Tibial artery (tissue), 4 donors: ENCODE measurements around the gene TFB2M.

Experiments used
- DNase-seq, 2 donors: peaks; one replicate each; pipeline ENCODE4 v3.0.0-alpha.2; 2019
- H3K27ac ChIP-seq, 2 donors: fragments of 200-600 bp; sonication (generic) in 1 of 2; 1 replicate in 1 of 2; 2 replicates in 1 of 2; pipeline ENCODE4 v1.5.1; 2018 to 2019; ENCODE audit warnings: mild to moderate bottlenecking in 1 of 2
- H3K27me3 ChIP-seq, 2 donors: fragments of 200-600 bp; sonication (generic) in 1 of 2; one replicate each; pipeline versions ENCODE4 v1.5.1 to v1.6.0; 2016 to 2019
- H3K36me3 ChIP-seq, 3 donors: fragments of 200-600 bp; sonication (generic) in 2 of 3; one replicate each; pipeline ENCODE4 v1.5.1; 2016 to 2019; ENCODE audit warnings: mild to moderate bottlenecking in 2 of 3
- H3K4me1 ChIP-seq, 4 donors: fragments of 200-600 bp; sonication (generic) in 2 of 4; 1 replicate in 3 of 4; 2 replicates in 1 of 4; pipeline ENCODE4 v1.5.1; 2016 to 2019
- H3K4me3 ChIP-seq, 2 donors: fragments of 200-600 bp; sonication (generic) in 1 of 2; 1 replicate in 1 of 2; 2 replicates in 1 of 2; pipeline ENCODE4 v1.5.1; 2018 to 2019; ENCODE audit warnings: mild to moderate bottlenecking in 2 of 2
- H3K9me3 ChIP-seq, 3 donors: fragments of 200-600 bp; sonication (generic) in 1 of 3; one replicate each; pipeline ENCODE4 v1.5.1; 2016 to 2019
- CTCF ChIP-seq, 2 experiments: fragments of 200-600 bp in 1 of 2; fragments of 450-650 bp in 1 of 2; IDR thresholded peaks; one replicate each; pipeline ENCODE4 v1.5.1; 2017 to 2019; ENCODE audit warnings: antibody characterized with exemption in 2 of 2, mild to moderate bottlenecking in 1 of 2, moderate library complexity in 1 of 2
- intact Hi-C: fragments of 100-400 bp; cut with DNase I; formaldehyde crosslinking; loops from one replicate; pipeline ENCODE4 v1.15.0; 2023; ENCODE audit warnings: low total_unique reads

TFB2M gene

GRCh38 chr1:246506367-246506673, 59.7 kb downstream of the TFB2M start:
- TF ChIP-seq CTCF (IDR thresholded peaks at IDR 0.05) = no peak
- intact Hi-C loops = loop anchor here (10.0 kb wide), 1 partner anchor 58 kb away; the partner anchor contains the start of genes CNST and TFB2M
- no peak for DNase-seq
- H3K4me3 ChIP-seq = peak overlapping the region; percentile 91 to 95
- peaks cover 0 to 13% (median 9%) of the 10 kb centered on the region in 4 donors for H3K4me1 ChIP-seq
- H3K9me3 ChIP-seq = no peaks in the 10 kb centered on the region
- H3K36me3 ChIP-seq = no peaks in the 10 kb centered on the region
- H3K27ac ChIP-seq = no peak overlapping the region
- H3K27me3 ChIP-seq = no peaks in the 10 kb centered on the region

- intact Hi-C loops = loop anchor here (10.0 kb wide), 1 partner anchor 61 kb away; the partner anchor contains the start of genes CNST and TFB2M
- Histone ChIP-seq H3K9me3 (no peaks in the 10 kb centered on the region), H3K36me3 (no peaks in the 10 kb centered on the region), H3K4me3 (no peak overlapping the region), H3K4me1 (peaks cover 0 to 13% (median 9%) of the 10 kb centered on the region in 4 donors), H3K27ac (no peak overlapping the region), H3K27me3 (no peaks in the 10 kb centered on the region)
- no peak for DNase-seq
- TF ChIP-seq CTCF (IDR thresholded peaks at IDR 0.05) = no peak
These were observed 62.7 kb downstream of the TFB2M start for GRCh38 chr1:246503341-246503740.

GRCh38 chr1:246497331-246497915, 68.6 kb downstream of the TFB2M start:
- H3K27ac ChIP-seq = no peak overlapping the region
- no peaks in the 10 kb centered on the region for H3K9me3 ChIP-seq
- H3K27me3 ChIP-seq = no peaks in the 10 kb centered on the region
- no peak for DNase-seq
- H3K4me1 ChIP-seq = no peaks in the 10 kb centered on the region
- intact Hi-C loops = loop anchor here (5.0 to 10.0 kb wide), 2 partner anchors 205 to 1343 kb away; partner anchors contain the start of gene KIF26B
- no peak overlapping the region for H3K4me3 ChIP-seq
- H3K36me3 ChIP-seq = no peaks in the 10 kb centered on the region
- peak; percentile 62 to 77 for TF ChIP-seq CTCF (IDR thresholded peaks at IDR 0.05)

GRCh38 chr1:246492611-246493245, 73.3 kb downstream of the TFB2M start:
- DNase-seq = peak in 1 of 2 donors; percentile 29
- H3K4me1 ChIP-seq = no peaks in the 10 kb centered on the region
- H3K27ac ChIP-seq = no peak overlapping the region
- no peaks in the 10 kb centered on the region for H3K27me3 ChIP-seq
- intact Hi-C loops = loop anchor here (10.0 kb wide), 1 partner anchor 1338 kb away; the partner anchor contains the start of gene KIF26B
- H3K4me3 ChIP-seq = no peak overlapping the region
- peak; percentile 58 to 67 for TF ChIP-seq CTCF (IDR thresholded peaks at IDR 0.05)
- no peaks in the 10 kb centered on the region for H3K36me3 ChIP-seq
- H3K9me3 ChIP-seq = no peaks in the 10 kb centered on the region

- no peak for DNase-seq
- H3K4me3 ChIP-seq = no peak overlapping the region
- H3K27me3 ChIP-seq = no peaks in the 10 kb centered on the region
- no peaks in the 10 kb centered on the region for H3K4me1 ChIP-seq
- intact Hi-C loops = loop anchor here (10.0 kb wide), 1 partner anchor 1337 kb away; the partner anchor contains the start of gene KIF26B
- H3K9me3 ChIP-seq = no peaks in the 10 kb centered on the region
- no peak overlapping the region for H3K27ac ChIP-seq
- H3K36me3 ChIP-seq = no peaks in the 10 kb centered on the region
- TF ChIP-seq CTCF (IDR thresholded peaks at IDR 0.05) = no peak
These were observed 74.5 kb downstream of the TFB2M start for GRCh38 chr1:246491551-246492053.
